GM20431 (cell line): ENCODE data around the gene RETREG2.

Experiments used
- in situ Hi-C: fragments of 300-500 bp; cut with MseI, MboI; formaldehyde crosslinking; loops from one replicate; pipeline ENCODE4 v1.15.0; 2020; ENCODE audit warnings: low sequenced_read_pairs; ENCODE audit not compliant: unreplicated experiment

The RETREG2 gene, protein sequence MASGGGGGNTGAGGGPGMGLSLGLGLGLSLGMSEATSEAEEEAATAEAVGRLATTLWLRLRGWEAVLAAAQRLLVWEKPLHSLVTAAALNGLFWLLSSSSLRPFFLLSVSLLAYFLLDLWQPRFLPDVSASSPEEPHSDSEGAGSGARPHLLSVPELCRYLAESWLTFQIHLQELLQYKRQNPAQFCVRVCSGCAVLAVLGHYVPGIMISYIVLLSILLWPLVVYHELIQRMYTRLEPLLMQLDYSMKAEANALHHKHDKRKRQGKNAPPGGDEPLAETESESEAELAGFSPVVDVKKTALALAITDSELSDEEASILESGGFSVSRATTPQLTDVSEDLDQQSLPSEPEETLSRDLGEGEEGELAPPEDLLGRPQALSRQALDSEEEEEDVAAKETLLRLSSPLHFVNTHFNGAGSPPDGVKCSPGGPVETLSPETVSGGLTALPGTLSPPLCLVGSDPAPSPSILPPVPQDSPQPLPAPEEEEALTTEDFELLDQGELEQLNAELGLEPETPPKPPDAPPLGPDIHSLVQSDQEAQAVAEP

DNA sequence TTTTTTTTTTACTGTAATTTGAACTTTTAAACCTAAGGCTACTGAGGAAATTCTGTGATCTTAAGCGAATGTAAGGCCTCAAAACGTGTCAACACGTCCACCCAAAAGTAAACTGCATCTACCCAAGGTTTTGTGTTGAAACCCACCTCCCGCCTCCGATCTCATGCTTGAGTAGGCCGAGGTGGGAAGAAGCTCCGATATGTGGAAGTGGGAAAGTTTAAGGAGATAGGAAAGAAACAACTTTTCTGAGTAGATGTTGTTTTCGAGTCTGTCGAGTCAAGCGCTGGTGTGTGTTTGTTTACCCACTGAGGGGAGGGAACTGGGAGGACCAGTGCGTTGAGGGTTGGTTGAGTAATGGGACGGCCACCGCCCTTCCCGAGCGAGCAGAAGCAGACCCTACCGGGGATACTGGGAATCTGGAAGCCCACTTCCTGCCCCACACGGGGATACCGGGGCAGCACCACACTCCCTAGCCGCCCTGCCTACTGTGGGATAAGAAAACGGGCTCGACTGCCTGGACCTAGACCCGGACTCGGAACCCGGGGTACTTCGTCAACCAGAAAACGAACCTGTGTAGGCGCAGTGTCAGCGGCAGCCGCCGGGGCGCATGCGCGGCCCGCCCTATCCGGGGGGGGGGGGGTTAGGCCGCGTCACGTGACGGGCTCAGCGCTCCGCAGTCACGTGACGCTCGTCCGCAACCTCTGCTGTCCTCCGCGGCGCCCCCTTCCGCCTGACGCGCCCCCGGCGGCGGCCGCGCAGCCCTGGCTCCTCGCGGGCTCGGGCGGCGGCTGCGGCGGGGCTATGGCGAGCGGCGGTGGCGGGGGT lies at the start of gene RETREG2:
TSS of gene RETREG2 (plus strand) at position 724 of the 825 bp plus-strand sequence. CDS start at position 802, 78 bp downstream.
- in situ Hi-C loops, result no loop called here

DNA sequence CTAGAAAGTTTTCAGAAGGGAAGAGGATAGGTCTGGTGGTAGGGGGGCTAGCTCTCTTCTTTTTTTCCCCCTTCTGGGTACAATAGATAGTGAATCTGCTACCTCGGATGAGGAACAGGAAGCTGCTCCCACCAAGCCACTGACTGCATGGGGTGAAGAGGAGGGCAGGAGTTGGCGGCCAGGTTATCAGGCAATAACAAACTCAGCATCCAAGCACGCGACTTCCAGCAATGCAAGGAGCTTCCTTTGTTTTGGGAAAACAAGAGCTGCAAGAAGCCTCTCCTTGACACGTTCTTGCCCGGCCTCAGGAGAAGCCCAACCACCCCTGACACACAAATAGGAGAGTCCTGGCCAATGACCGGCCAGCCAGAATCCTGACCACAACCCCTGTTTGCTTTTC lies 49.7 kb upstream of the RETREG2 start:
- in situ Hi-C loops, result no loop called here

DNA sequence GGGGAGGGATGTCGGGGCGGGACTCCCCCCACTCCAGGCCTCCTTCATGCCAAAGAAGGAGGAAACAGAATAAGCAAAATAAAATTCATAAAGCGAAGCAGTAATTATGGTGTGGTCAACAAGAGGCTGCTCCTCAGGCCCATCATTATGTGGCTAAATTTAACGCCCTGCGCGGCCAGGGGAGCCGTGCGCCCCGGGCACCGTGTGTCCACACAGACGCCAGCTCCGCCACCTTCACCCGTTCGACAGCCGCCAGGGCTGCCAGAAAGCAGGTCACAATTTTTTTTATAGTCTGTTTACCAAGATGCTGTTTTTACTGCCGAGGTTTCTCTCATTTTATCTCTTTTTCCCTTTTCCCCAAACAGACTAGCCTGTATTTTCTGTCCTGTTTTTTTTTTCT lies 48.5 kb upstream of the RETREG2 start:
- in situ Hi-C loops, result no loop called here

DNA sequence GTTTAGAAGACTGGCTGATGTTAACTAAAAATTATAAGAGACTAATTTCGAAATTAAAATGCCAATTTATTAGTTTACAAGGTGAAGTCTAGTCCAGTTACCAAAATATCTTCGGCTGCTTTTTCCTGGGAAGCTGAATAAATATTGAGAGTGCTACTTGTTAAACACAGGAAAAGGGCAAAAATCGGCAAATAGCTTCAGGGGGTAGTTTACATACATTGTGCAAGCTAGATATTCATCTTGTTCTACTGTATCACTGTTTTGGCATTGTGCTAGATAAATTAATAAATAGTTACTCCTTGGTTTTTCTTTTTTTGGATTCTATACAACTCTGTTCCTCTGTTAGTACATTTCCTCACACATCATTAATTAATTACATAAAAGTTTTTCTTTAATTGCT lies 46.7 kb upstream of the RETREG2 start:
- in situ Hi-C loops, result no loop called here

DNA sequence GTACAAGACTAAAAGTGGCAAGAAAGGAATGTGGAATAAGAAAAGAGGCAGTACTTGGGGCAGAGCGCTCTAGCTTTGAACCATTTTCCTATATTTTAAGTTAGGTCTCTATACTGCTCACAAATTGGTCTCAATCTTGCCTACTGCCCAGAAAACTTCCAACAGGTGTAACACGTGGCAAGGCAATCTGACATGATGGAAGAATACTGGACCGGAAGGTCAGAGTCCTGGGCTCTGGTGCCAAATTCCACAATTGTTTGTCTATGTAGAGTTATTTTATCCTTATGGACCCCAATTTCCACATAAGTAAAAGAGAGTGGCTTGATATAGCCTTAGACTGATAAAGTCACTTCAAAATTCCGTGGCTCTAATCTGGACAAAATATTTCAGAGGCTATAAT lies 46.3 kb upstream of the RETREG2 start:
- in situ Hi-C loops, result no loop called here

DNA sequence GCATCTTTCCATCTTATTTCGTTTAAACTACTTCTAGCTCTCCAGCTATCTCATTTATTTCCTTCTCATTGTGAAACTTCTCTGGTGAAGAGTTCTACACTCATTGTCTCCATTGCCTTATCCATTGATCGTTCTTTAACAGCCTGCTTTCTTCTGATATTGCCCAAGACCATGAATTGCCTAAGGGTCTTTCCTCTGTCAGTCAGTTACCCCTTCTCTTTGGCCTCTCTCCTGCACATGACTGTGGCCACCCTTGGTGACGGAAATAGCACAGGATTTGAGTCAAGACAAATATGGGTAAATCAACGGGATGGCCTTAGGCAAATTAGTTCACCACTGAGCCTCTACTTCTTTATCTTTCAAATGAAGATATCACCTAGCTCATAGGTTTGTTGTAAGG lies 44.1 kb upstream of the RETREG2 start:
- in situ Hi-C loops, result no loop called here

DNA sequence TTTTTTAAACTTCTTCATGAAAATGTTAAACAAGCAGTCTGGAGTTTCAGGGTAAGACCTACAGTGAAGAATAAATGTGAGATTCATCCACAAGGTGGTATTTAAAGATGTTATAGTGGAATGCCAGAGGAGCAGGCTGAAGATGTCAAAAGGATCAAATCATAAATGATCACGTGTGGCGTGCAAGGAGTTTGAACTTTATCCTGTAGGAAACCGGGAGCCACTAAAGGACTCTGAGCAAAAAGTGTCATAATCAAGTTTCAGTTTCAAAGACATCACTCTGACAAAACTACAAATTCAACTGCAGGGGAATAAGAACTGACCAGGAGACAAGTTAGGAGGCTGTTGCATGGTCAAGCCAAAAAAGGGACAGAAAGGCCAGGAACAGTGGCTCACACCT lies 37.4 kb upstream of the RETREG2 start:
- in situ Hi-C loops, result loop anchor here (10.0 kb wide), 1 partner anchor 66 kb away; no protein-coding TSS in a partner anchor

DNA sequence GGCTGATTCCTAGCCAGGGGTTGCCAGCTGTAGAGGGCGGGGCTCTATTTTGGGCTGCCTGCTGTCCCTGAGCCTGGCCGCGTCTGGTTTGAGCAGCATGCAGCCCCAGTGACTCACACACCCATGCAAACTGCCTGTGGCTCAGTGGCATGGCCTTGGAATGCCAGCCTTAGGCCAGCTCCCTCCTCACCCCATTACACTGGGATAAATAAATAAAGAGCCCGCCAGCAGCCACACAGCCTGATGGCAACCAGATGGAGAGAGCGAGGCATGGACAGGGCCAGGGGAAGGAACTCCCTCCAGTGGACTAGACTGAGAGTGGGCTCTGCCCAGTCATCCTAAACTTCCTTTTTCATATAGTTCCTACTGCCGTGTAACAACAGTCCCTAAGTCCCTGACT lies 35.7 kb upstream of the RETREG2 start:
- in situ Hi-C loops, result loop anchor here (10.0 kb wide), 1 partner anchor 68 kb away; no protein-coding TSS in a partner anchor

DNA sequence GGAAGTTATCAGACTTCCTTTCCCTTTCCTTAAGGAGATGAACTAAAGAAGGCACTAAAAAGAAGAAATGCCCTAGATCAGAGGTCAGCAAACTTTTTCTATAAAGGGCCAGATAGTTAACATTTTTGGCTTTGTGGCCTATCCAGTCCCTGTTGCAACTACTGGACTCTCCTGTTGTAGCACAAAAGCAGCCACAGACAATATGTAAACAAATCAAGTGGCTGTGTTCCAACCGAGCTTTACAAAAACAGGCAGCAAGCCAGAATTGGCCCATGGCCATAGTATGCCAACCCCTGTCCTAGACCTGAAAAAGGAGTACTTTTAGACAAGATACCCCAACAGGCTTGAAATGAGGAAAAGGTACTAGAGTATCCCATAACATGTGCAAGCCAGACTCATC lies 28.4 kb upstream of the RETREG2 start:
- in situ Hi-C loops, result loop anchor here (10.0 kb wide), 2 partner anchors 75 to 155 kb away; partner anchors contain the start of gene PTPRN

DNA sequence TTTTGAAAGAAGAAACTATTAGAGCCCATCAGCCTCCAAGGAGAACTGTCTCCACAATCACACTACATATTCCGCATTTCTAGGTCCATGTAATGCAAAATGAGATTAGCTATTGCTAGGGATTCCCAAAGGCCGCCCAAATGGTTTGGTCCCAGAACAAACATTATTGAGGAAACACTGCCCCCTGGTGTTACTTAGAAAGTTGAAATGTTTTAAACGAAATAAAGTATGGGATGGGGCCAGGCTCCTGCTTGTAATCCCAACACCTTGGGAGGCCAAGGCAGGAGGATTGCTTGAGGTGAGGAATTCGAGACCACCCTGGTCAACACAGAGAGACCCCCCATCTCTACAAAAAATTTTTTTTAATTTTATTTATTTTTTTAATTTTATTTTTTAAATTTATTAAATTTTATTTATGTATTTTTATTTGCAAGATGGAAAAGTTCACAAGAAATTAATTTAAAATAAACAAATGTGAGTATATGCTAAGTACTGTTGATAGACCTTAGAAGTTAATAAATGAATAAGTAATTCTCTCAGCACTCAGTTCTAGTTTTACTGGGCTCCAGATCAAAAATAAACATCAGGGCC lies 22.9 kb upstream of the RETREG2 start:
- in situ Hi-C loops, result loop anchor here (10.0 kb wide), 1 partner anchor 150 kb away; the partner anchor contains the start of gene PTPRN

DNA sequence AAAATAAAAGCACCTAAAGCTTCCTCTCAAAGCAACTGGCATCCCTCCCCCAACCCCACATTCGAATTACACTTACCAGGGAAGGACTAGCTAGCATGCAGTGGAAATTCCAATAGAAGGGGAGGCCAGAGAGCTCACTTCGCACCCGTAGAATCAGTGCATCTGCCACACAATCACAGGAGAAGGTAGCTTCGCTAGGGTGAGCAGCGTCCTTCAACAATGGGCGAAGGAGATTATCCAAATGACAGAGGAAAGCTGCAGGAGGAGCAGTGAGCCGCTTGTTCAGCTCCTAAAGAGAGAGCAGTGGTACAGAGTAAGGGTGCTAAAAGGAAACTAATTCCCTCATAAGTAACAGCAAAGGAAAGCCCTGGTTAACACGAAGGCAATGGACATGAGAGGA lies 20.7 kb upstream of the RETREG2 start:
- in situ Hi-C loops, result loop anchor here (10.0 kb wide), 1 partner anchor 147 kb away; the partner anchor contains the start of gene PTPRN

DNA sequence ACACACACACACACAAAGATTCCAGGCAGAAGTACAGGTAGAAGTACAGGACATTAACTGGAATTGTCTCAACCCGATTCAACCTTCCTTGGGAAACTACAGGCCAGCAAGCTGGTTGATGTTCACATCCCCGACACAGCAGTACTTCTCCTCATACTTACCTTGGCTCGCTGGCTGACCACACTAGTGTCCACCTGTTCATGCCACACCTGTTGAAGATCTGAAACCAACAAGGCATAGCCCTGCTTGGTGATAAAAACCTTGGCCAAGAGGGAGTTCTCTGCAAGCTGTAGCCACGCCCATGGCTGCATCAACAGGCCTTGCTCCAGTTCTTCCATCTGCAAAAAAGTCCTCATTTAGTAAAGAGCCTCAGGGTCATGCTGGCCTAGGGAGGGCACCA lies 20.1 kb upstream of the RETREG2 start:
- in situ Hi-C loops, result loop anchor here (10.0 kb wide), 1 partner anchor 147 kb away; the partner anchor contains the start of gene PTPRN

DNA sequence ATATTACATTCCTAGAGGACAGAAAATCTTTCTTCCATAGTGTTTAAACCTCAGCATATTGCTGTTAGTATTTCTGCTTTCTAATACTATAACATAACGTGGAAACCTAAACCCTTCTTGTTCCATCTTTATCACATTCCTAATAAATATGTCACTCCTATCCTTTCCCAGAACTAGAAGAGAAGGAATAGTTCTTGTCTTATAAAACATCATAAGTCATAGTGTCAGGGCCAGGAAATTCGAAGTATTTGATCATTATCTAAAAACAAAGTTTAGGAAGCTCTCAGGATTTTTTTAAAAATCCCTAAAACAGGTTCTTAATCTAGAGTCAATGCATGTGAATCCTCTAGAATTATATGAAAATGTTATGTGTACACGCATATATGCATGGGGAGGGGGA lies 19.5 kb upstream of the RETREG2 start:
- in situ Hi-C loops, result loop anchor here (10.0 kb wide), 1 partner anchor 146 kb away; the partner anchor contains the start of gene PTPRN

DNA sequence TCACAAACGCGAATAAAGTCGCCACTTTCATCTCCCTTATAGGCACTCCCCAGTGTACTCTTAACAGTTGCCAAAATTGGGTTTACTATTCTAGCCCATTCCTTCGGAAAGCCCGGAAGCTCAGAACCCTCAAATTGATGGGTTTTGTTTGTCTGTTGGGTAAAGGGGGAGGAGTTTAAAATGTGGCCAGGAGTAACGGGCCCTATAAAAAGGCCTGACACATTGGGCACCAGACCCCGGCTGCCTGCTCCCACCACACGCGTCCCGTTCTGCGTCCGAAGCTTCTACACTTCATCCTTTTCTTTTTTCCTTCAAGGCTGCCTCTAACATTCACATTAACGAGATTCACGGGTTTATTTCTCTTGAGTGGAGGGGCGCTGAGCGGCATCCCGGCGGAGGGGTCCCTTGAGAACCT lies 18.3 kb upstream of the RETREG2 start:
- in situ Hi-C loops, result loop anchor here (10.0 kb wide), 1 partner anchor 145 kb away; the partner anchor contains the start of gene PTPRN

DNA sequence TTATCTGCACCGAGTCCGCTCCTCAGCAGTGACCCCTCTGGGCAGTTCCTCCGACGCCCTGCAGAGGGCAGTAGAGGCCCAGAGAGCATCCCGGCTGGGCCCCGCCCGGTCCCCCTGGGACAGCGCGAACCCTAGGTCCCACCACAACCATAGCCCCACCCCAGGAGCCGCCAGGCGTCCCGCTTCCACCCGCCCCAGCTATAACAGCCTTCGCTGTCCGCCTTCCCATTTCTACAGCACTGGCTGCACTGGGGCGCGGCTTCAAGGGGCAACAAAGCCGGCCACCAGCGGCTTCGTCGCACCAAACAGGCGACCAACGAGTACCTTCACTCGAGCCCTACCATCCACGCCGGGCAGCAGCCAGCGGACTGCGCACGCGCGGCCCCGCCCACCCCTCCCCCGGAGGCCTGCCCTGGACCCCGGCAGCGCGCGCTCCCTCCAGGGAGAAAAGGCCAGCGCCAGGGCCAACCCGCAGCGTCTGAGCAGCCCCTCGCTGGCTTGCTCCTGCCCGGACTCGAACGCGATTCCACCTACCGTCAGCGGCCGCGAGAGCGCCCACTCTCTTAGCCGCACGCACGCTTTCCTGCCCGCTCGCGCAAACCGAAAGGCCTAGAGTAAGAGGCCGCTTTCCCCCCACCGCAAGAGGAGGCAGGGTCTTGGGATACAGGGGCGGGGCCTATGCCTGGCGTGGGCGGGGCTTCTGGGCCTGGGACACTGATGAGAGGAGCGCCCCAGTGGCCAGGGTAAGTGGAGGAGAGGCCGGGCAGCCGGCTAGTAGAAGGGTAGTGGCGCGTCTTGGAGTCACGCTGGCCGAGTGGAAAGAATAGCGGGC lies 17.7 kb upstream of the RETREG2 start, which contains the start of gene NHEJ1:
TSS of gene NHEJ1 (minus strand) at position 630 of the 832 bp plus-strand sequence. CDS start 2,453 bp downstream, outside the sequence.
- in situ Hi-C loops, result no loop called here

DNA sequence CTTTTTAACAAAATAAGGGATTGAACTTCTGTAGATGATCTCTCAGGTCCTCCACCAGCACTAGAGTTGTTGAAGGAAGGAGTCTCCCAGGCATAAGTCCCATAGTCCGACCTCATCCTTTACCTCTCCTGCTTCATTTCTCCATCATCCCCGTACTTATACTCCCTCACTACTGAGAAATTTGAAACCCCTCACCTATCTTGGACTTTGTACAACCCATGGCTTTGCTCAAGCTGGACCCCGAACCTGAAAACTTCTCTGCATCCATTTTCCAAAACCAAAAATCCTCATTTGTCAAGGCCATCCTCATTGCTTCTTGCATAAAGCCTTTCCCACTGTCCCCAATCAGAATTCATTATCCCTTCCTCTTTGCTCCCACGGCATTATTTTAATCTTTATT lies 17.0 kb upstream of the RETREG2 start:
- in situ Hi-C loops, result no loop called here

DNA sequence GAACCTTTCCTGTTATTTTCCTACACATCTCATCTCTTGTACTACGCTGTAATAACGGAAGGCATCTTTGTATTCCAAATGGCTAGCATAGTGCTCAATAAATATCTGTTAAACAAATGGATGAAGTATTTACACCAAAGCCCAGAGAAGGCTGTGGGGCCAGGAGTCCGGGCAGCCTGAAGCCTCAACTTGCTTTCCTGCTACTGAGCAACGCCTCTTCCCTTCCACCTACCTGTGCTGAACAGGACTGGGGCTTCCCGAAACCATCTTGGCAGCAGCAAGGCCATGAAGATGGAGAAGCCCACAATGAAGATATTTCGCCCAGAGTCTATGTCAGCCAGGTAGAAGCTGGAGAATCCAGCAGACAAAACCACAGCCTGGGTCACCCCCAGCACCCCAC lies 14.9 kb upstream of the RETREG2 start:
- in situ Hi-C loops, result no loop called here

DNA sequence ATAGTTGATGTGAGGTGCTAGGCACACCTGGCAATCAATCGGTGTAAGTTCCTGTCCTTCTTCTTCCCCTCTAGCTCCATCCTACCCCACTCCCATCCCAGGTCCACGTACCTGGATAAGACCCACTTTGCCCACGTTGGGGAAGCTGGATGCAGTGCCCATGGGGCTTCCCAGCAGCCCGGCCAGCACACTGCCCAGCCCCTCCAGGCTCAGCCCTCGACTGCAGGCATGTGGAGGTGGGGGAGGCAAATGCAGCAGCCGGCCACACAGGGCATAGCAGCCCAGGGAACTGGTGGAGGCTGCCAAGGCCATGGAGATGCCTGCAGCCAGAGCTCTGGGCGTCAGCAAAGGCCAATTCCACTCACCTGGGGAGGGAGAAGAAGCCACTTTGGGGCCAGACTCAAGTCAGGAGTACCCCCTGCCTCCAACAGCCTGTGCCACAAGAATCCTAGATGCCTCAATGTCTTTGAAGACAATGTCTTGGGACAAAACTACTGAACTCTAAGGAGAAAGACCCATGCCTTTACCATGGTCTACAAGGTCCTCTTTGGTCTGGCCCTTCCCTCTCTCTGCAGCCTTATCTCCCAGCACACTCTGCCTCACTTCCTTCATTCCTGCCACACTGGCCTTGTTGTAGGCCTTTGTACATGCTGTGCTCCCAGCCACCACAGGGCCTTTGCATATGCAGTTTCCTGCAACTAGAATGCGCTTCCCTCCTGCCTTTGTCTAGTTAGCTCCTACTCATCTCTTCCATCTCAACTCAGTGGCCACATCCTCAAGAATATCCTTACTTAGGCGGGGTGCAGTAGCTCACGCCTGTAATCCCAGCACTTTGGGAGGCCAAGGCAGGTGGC lies 12.8 kb upstream of the RETREG2 start:
- in situ Hi-C loops, result no loop called here
